ENCODE measurements around the gene MAST4. TPM values are rescaled to one million over a fixed set of nuclear protein-coding genes. Genes with fewer than 3 reads are reported as not detected.

The MAST4 gene
- total RNA-seq, 1 donor from 2014 or later: 114 TPM

DNA sequence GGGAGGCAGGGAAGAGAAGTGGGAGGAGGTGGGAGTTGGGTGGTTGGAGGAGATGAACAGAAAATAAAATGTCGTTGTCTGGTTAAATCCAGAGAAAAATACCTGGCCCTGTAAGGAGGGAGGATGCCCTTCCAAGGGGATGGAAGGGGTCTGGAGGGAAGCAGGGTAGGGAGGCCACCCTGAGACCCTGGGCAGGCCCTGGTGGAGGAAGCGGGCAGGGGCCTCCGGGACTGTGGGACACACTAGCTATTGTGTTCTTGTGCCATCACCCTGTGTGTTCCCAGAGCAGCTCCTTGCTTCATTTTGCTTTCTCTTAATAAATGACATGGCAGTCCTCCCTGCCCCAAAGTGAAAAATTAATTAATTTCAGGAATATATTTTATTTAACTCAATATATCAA, 612.2 kb downstream of the MAST4 start:
- no peak for DNase-seq (ENCODE audit: low spot score)

DNA sequence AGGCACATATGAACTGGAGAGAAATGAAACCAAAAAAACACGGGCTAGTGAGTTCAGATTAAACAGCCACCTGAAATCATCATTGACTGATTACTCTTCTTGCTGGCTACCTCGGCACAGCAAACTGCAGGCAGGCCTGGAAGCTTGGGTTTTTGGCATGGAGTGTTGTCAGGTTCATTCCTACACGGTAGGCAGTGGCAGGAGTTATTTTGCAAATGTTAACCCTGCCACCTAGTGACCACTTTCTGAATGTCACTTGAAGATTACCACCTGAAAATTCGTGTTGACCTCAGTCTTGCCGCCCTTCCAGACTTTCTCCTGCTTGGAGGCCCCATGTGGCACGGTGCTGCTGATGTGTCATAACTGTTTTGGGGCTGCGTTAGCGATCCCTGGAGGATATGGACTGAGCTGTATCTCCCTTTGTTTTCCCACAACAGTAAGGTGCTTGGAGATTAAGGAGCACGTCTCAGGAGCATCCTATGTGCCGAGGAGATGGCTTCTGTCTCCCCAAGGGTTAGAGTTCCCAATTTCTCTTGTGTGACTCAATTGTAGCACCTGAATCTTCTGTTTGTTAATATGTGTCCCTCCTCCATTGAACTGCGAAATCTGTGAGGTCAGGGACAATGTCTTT, 613.1 kb downstream of the MAST4 start:
- DNase-seq (ENCODE audit: low spot score): peak; percentile 79

DNA sequence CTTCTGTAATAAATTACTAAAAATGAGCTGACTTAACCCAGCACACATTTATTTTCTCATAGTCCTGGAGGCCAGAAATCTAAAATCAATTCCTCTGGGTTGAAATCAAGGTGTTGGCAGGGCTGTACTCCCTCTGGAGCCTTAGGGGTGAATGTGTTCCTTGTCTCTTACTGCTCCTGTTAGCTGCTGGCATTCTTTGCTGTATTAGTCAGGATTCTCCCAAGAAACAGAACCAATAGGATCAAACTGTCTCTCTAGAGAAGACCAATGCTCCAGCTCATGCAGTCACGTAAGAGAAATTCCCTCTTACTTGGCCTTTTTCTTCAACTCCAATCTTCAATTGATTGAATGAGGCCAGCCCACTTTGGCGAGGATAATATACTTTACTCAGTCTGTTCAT, 615.7 kb downstream of the MAST4 start:
- no peak for DNase-seq (ENCODE audit: low spot score)

DNA sequence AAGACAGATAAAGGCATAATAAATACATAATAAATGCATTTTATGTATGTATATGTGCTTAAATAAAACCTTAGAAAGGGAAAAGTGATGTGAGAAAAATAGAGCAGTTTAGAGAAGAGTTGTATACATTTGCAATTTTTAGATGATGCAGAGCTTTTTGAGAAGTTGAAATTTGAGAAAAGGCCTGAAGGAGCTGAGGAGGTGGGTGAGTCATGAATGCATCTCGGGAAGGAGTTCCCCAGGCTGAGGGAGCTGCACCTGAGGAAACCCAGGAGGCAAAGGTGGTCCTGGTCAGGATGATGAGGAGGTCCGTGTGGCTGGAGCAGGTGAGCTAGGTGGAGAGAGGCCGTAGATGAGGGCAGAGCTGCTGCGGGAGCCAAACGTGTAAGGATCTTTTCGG, 617.8 kb downstream of the MAST4 start:
- DNase-seq (ENCODE audit: low spot score): no peak

DNA sequence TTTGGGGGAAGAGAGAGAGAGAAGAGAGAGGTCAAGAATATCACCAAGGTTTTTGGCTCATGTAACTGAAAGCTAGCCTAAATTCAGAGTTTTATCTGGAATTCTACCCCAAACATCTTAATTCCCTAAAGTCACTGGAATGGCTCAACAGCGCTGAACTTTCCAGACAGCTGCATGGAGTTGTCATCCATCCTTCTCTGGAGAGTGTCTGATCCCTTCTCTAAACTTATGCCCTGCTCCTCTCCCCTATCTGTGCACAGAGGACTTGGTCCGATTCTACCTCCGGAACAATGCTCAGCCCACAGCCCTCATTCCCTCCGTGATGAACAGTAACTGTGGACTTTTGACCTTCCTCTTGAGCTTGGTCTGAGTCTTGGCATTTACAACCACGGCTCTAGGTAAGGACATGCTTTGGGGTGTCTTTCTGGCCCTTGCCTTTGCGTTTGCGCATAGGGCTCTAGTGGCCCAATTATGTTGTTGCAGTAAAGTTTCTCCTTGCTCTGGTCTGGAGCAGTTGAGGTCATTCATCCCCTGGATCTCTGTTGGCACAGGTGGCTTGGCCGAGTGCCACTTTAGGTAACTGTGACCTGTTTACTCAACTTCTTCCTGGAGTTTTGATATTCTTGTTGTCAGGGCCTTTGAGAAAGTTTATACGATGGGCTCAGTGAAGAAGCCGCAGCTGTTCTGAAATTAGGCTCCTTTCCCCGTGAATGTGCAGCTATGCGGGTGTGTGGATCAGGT, 618.7 kb downstream of the MAST4 start:
- no peak for DNase-seq (ENCODE audit: low spot score)

DNA sequence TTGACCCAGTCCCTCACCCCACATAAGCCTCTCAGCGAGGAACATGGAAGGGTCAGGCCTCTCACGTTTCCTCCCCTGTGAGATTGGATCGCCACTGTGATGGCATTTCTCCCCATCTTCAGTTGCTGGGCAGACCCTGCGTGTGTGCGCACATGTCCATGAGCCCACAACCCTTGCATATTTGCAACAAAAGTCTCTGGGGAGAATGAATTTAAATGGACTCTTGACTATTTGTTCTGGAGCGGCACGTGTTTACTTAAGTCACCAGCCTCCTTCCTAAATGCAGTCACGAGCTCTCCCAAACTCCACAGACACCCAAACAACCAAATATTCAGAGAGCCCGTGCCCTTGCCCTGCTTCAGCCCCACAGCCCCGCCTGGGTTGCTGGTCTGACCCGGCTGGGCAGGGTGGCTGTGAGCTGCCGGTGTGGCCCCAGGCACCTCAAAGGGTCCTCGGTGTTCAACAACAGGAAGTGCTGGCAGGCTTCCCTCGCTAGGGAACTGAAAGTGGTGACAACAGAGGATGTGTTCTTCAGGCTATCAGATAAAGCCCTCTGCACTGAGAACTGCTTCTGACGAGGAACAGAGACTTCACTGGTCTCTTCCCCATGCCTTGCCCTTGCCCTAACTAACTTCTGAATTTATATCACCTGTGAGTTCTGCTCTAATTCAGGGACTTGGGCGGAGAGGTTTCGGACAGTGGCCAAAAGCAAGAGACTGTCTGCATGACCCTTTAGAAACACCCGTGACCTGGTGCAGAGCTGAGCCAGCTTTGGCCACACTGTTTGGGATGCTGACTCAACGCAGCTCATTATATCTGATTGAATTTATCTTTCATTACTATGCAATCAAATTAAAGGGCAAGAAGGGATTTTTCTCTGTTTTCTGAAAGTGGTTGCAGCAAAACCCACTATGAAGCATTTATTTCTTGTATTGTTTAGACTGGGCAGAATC, 619.6 kb downstream of the MAST4 start:
- peak; percentile 84 for DNase-seq (ENCODE audit: low spot score)

DNA sequence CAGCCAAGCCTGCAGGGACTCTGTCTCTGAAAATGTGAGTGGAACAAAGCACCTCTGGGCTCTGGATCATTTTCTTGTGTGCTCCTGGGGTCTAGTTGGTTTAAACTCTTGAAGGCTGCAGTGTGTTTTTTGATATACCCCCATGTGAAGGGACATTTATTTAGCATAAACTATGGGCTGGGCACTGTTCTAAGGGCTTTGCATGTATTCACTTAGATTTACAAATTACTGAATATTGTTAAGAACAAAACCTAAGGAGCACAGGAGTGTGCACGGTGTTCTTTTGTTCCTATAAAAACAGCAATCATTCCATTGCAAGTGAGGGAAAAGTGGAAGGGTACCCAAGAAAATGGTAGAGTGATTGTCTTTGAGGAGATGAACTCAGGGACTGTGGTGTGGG, 620.4 kb downstream of the MAST4 start:
- DNase-seq (ENCODE audit: low spot score): no peak

All from ureter (tissue), 1 donor.